NCI-H146 treated with DMSO at 0.1 percent for 48 hours (cell line): ENCODE results near the gene CELF4.

Source experiments
- DNase-seq: peaks from one replicate; lab custom pipeline; 2025; ENCODE audit not compliant: unreplicated experiment; lab: John Stamatoyannopoulos, UW

The CELF4 gene

GRCh38 chr18:37565101-37565976 lies at the start of gene CELF4:
Gene CELF4 (minus strand): TSS chr18:37565798.
- DNase-seq = peak; percentile 89

- DNase-seq = no peak
These were observed 47.6 kb upstream of the CELF4 start for GRCh38 chr18:37613253-37613565.

GRCh38 chr18:37612524-37613252 lies 47.1 kb upstream of the CELF4 start:
- no peak for DNase-seq

DNA sequence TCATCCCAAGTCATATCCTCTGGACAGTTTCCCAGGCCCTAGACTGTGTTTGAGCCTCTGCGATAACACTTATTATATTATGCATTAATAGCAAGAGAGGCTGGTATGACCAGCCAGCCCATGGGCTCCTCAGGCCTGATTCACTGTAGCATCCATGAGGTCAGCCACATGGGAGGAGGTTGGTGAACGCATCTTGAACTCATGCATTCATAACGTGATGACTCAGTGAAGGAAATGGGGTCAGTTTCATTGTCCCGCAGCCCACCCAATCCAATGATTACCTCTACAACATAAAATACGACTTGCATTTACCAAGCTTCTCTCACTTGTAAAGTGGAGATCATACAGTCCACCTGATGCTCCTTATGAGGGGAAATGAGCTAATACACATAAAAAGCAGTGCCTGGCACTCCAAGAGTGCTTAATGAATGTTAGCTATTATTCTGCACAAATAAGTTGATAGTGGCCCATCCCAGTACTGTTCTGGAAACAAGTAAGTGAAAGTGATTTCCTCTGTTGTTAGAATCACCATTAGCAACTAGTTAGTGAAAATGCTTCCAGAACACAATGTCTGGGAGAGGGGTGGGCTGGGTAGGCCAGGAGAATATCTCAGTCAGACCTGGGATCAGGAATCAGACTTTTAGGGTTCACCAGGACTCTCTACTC lies 46.1 kb upstream of the CELF4 start:
- DNase-seq = no peak

GRCh38 chr18:37608876-37609275 lies 43.3 kb upstream of the CELF4 start:
- no peak for DNase-seq

- no peak for DNase-seq
These were observed 41.7 kb upstream of the CELF4 start for GRCh38 chr18:37607281-37607680.

DNA sequence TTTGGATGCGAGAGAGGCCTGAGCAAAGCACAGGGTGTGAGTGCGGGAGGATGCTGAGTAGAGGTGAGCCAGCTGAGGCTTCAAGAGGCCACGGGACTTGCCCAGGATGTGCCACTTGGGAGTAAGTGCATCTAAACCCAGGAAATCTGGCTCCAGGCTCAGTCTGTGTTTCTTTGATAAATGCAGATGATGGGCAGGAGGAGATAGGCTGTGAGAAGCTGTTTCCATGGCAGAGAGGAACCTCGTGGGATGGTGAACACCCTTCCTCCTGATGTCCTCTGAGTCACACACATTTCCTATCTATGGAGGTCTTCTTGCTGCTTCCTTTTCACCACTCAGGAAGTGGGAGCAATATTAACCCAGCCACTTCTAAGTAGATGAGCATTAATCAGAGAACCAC lies 38.4 kb upstream of the CELF4 start:
- no peak for DNase-seq

GRCh38 chr18:37598966-37599896 lies 33.6 kb upstream of the CELF4 start:
- DNase-seq = no peak

GRCh38 chr18:37598396-37598795 lies 32.8 kb upstream of the CELF4 start:
- DNase-seq = no peak

DNA sequence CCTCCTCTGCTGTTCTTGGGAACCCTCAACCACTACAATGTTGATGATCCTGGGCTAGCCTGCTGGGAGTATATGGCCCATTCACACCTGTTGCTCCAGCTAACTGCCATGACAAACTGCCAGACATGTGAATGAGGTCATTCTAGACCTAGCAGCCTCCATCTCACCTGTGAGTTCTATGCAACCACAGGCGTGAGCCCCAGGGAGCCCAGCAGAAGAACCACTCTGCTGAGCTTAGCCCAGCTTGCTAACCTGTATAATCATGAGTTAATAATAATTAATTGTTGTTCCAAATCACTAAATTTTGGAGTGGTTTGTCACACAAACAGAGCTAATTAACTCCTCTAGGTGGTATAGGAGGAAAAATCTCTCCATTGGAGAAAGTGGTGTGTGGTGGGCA lies 24.7 kb upstream of the CELF4 start:
- DNase-seq = no peak

DNA sequence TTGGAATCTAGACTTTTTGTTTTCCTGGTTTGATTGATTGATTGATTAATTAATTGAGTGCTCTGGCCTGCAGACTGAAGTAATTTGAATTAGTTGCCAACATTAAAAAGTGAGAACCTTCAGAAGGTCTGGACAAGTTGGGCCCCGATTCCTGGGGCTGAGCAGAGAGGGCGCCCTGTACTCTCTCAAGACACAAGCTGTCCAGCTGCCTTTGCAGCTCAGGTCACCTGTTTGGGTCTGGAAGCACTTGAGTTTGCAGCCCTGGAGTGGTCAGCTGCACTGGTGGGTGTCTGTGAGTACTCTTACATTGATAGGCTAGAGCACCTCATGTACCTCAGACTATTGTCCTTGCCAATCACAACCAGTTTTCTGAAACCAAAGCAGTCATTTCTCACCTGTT lies 22.7 kb upstream of the CELF4 start:
- no peak for DNase-seq

- DNase-seq = no peak
These were observed 21.1 kb upstream of the CELF4 start for GRCh38 chr18:37586656-37587225.

GRCh38 chr18:37584952-37585695 lies 19.5 kb upstream of the CELF4 start:
- peak; percentile 27 for DNase-seq

GRCh38 chr18:37584217-37584616 lies 18.6 kb upstream of the CELF4 start:
- DNase-seq = no peak

DNA sequence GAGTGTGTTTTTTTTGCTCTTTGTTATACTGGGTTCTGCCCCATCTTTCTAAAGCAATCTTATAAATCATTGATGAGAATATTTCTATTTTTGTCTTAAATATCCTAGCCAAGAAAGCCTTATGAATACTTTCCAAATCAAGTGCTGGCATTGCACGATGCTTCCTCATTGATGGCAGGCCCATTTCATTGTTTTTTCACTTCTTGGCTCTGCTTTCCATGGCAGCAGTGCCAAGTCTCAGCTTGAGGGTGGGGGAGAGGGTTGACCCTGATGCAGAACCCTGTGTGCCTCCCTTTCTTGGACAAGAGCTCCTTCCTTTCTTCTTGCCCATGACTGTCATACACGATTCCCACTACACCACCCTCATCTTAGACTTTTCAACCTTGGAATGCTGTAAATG lies 16.7 kb upstream of the CELF4 start:
- no peak for DNase-seq

DNA sequence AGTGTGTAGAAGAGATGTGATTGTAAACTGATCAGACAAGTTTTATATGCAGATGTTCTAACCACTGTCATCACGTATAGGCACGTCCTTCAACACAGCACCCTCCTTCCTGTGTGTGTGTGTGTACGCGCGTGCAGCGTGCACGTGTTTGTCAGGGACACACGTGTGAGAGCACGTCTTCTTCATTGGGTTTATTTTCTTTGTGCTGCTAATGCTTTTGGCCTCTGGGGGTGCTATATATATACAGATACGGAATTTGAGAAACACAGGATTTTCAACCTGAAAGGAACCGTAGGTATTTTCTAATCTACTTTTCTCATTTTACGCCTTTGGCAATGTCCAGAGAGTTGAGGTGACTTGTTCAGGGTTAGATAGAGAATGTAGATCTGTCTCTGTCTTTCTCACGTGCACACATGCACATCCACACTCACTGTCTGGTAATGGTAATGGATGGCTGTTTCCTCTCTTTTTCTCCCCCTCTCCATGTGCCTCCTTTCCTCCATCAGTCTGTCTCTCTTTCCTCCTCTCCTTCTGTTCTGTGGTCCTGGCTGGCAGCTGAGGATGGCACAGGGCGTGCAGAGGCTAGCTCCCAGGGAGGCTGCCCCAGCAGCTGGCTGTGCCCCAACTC lies 13.4 kb upstream of the CELF4 start:
- DNase-seq = peak; percentile 66

GRCh38 chr18:37578182-37578678 lies 12.6 kb upstream of the CELF4 start:
- DNase-seq = no peak

DNA sequence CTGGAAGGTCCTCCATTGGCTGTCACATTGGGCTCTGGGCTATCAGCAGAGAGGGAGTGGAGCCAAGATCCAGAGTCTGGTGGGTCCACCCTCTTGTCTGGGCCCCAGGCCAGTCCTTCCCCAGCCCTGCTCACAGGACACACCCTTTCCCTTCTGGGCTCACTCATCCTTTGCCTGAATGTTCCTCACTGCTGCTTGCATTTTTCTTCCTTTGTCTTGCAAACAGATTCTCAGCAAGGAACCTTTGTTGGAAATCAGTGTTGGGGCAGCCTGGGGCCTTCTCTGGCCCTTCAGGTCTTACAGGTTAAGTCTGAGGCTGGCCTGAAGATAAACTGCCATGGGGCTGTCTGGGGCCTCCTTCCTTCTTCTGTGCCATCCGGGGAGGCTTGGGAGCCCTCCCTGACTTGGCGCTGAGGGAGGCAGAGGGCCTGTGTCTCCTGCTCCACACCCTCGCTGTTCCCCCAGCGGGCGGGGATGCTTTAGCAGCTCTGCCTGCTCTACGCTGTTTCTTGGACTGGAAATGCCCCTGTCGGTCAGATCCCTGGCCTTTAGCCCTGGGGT lies 11.5 kb upstream of the CELF4 start:
- DNase-seq = no peak

DNA sequence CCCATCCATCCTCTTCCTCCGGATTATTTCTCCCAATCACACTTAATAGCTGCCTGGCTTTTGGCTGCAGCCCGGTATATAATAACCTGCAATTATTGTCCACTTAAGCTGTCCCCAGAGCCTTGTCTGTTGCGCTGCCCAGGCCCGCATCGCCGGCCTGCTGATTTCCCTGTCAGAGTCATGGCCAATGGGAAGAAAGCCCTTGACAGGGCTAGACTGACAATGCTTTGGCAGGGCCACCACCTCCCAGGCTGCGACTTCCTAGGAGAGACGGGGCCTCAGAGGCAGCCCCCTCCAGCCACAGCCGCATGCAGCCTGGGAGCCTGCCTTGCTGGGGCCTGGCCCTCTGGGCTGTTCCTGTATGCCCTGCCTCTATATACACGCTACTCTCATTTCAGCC lies 10.0 kb upstream of the CELF4 start:
- DNase-seq = peak; percentile 64
